ENCODE data around the gene DMXL1.

Gene DMXL1

DNA sequence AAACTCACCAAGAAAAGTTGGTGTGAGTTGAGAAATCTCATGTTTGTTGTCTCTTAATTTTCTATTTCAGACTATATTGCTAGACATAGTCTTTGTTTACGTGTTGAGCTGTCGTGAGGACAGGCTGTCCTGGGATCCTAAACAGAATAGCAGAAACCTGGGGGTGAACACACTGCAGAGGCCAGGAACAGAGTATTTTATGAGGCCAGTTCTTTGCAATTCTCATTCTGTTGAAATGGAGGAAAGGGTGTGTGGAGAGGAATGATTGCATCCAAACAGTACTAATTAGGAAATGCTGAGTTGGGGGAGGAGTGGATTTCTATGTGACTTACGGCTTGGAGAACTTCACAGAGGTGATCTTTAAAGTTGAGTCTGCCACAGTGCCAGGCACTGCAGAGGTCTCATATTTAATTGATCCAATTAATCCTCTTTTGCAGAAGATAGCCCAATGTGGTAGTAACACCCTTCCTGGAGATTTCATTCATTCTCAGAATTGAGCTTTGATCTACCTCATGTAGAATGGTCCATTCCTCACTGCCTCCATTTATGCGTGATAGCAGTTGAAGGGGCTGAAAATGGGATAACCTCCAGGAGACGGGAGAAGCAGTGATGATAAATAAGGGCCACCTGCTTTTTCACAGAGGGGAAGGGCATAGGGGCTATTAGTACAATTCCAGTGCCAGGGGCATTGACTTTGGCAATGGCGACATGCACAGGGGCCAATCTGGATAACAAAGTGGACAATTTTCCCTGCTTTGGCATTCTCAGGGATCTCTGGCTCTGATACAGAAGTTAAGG is 200.3 kb downstream of the DMXL1 start:
- no peak for DNase-seq (ENCODE audit: low read depth in 2 of 2)

DNA sequence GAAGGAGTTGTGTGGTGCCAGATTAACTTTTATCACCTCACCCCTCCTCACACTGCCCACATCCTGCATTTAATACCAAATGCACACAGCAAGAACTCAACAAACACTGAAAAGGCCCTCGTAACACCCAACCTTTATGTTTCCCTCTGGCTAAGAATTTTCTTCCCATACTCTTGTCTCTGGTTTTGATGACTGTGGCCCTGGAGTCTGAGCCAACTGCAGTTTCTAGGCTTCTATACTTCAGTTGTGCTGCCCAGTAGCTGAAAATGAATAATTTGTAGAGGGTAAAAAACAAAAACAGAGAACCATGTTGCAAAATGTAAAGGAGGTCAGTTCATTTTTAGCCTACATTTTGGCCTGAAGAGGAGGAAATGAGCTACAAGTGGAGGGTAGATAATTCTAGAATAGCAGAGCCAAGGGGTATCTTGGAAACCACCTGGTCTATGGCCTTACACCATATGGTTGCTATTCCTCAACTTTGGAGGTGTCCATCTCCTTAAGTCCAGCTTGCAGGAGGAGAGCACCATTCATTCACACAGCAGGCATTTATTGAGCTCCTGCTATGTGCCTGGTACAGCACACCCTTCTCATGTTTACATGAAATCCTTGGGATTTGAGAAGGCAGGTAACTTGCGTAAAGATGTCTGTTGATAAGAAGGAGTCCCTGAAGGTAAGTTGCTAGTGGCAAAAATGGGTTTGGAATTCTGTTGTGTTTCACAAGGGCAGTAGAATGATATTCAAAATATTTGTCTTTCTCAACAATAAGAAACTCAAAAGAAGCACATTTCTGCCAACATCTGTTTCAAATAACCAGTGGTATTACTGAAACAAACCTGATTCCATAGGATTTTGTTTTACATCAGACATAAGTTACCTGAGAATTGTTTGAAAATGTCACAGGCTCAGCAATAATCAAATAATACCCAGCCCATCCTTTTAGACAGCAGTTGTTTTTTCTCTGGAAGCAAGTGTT is 201.2 kb downstream of the DMXL1 start:
- DNase-seq (ENCODE audit: low read depth in 2 of 2), result no peak

DNA sequence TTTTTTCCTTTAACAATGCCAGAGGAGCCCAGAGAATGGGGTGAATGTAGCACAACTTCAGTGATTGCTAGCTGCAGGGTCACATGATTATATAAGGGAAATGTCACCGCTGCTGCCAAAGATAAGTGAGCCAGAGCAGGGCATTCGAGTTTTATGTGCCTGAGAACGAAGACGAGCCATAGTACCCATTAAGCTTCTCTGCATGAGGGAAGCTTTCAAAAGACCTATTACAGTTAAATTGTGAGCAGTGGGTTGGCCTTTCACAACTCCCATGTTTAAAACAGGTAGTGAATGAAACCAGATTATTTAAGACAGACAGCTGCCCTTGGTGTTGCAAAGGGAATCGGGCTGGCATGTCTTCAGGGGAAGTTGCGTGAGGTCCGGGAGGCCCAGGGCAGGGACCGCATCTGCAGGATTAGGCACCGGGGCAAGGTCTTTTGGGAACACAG is 202.5 kb downstream of the DMXL1 start:
- DNase-seq (ENCODE audit: low read depth in 2 of 2), result no peak

DNA sequence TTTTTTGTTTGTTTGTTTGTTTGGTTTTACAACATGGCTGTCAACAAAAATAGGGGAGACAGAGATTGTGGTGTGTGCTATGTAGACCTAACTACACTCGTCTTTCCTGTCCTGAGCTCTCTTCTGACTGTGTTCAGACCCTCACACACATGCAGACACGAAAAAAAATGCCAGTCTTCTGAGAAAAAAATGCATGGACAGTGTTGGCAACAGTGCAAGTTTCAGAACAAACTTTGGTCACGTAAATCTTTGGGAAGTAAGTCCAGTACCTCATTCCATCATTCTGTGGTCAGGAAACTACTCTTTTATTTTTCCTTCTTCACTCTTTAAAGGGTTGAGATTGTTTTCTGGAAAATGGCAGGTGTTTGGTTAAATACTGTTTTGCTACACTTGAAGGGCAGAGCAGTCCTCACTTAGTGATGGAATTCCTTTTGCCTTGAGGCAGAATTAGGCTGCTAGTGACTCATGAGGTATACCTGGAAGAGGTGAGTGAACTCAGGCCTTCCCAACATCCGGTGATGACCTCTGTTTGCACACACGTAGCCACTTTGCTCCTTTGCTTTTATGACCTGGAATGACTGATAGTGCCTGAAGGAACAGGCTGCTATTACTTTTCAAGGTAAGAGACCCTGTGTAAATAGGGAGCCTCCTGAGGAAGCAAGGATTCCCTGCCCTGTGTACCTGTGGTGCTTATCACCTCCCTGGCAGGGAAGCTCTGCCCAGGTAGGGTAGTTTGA is 203.3 kb downstream of the DMXL1 start:
- DNase-seq (ENCODE audit: low read depth in 2 of 2), result no peak

DNA sequence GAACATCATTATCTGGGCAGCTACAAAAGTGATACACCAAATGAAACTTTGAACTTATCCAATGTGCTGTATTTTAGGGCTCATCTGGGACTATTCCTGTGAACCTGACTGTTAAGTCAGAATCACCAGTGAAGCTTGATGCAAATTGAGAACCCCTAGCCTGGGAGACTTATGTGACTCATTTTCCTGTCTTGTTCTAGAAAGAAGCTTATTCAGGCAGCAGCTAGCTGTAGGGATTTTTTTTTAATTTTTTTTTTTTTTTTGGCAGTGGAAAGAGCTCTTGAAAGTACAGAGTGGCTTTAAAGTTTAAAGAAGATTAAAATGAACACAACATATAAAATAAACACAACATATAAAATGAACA is 203.9 kb downstream of the DMXL1 start:
- DNase-seq (ENCODE audit: low read depth in 2 of 2), result no peak

GRCh38 chr5:119275146-119275545 is 204.3 kb downstream of the DMXL1 start:
- DNase-seq (ENCODE audit: low read depth in 2 of 2), result no peak

- DNase-seq (ENCODE audit: low read depth in 2 of 2), result no peak
Observed at GRCh38 chr5:119275601-119276173, 204.8 kb downstream of the DMXL1 start.

- no peak for DNase-seq (ENCODE audit: low read depth in 2 of 2)
Observed at GRCh38 chr5:119276978-119277377, 206.1 kb downstream of the DMXL1 start.

DNA sequence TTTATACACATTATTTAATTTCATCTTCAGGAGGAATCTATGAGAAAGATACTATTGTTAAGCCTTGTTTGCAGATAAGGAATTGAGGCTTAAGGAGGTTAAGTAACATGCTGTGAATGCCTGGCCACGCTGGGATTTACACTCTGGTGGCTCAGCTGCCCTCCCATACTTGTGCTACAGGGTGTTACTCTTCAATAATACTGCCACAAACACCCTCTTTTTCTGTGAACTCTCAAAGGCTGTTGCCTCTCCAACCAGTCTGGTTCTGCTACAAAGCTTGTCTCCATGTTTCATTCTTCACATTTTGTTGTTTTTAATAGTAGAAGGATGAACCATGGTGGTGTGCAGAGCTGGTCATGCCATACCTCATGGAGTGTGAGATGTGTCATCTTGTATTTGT is 208.2 kb downstream of the DMXL1 start:
- DNase-seq (ENCODE audit: low read depth in 2 of 2), result no peak

DNA sequence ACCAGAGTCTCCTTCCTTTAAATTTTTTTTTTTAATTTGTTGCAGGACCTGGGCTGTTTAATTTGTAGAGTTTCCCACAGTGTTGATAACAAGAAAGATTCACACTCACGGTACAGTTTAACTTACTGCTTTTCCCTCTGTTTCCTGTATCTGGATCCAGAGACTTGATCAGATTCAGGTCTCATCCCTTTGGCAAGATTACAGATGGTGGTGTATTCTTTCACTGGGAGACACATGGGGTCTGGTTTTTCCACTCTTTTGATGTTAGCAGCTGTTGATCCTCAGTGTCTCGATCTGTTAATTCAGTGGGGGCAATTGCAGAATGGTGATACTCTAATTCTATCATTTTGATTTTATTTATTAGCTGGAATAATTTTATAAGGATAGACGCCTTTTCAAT is 209.5 kb downstream of the DMXL1 start:
- DNase-seq (ENCODE audit: low read depth in 2 of 2), result no peak

DNA sequence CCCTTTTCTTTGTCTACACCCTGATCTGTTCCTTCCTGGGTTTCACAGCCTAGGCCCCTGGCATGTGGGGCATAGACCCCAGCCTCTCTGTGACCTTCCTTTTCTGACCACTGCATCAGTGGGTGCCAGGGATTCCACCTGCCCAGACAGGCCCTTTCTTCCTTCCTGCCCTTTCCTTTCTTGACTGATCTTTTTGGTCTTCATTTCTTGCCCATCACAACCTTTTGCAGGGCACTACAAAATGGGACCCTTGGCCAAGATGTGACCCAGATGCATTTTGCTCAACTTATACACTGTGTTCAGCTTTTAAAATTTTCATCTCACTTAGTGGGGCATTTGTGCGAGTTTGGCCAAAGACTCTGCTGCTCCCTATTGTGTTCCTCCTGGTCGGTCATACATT is 211.7 kb downstream of the DMXL1 start:
- DNase-seq (ENCODE audit: low read depth in 2 of 2), result no peak

DNA sequence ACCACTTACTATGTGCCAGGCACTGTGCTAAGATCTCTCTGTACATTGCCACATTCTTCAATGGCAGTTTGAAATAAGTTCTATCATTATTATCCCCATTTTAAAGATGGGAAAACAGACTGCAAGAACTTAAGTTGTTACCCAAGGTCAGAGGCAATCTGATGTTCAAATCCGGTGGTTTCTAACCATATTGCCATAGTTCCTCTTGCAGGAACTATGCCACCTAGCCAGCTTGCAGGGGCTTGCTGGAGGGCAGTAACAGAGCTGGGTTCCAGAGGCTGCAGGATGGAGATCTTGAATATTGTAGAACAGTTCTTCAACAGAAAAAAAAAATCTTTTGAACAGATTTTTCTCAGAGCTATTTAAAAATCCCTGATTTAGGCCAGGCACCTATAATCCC is 213.1 kb downstream of the DMXL1 start:
- DNase-seq (ENCODE audit: low read depth in 2 of 2), result no peak

DNA sequence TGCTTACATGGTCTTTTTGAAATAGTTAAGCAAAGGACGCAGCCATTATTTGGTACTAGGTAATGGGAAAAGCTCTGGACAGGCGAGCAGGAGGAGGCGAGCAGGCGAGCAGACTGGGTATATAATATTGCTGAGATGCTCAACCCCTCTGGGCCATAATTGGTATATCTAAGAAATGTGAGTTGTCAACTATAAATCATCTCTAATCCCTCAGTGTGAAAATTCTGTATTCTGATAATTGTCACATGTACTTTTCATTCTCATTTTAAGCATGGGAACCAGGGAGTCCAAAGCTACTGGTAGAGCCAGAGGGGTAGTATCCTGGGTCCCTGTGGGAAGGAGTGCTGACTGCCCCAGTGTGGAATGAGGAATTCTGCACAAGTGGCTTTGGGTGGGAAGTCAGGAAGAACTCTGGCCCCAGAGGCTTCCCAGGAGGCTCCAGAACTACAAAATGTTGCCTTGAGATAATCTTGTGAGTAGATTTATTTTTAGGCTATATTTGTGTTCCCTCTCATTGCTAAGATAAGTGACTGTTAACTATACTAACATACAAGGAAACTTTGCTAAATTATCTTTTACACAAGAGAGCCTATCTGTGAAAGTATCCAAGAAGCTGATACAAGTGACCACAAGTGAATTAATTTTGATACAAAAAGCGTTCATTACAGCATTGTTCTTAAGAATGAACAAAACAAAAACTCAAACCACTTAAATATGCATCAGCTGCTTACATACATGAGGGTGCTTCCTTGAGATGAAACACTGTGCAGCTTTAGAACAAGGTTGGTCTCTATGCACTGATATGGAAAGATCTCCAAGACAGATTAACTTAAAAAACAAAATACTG is 214.4 kb downstream of the DMXL1 start:
- DNase-seq (ENCODE audit: low read depth in 2 of 2), result no peak

GRCh38 chr5:119286511-119287488 is 215.9 kb downstream of the DMXL1 start:
- no peak for DNase-seq (ENCODE audit: low read depth in 2 of 2)

DNA sequence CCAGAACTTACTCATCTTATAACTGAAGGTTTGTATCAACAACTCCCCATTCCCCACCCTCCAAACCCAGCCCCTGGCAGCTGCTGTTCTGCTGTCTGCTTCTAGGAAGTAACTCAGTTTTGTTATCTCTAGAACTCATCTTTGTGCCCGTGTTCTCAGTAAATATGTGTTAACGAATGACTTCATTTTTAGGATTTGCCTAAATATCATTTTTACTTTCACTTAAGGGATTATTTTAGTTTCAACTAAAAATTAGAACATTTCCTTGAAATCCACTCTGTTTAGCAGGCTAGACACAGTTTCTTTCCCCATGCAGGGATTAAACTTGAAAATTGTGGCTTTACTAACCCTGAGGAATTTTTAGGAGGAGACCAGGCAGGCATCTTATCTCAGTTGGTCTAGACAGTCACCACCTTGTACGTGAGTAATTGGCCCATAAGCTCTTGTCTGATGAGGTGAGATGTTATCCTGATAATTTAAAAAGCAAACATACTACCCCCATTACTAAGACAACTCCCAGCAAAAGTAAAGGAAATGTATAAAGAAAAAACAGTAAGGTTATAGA is 216.7 kb downstream of the DMXL1 start:
- no peak for DNase-seq (ENCODE audit: low read depth in 2 of 2)

DNA sequence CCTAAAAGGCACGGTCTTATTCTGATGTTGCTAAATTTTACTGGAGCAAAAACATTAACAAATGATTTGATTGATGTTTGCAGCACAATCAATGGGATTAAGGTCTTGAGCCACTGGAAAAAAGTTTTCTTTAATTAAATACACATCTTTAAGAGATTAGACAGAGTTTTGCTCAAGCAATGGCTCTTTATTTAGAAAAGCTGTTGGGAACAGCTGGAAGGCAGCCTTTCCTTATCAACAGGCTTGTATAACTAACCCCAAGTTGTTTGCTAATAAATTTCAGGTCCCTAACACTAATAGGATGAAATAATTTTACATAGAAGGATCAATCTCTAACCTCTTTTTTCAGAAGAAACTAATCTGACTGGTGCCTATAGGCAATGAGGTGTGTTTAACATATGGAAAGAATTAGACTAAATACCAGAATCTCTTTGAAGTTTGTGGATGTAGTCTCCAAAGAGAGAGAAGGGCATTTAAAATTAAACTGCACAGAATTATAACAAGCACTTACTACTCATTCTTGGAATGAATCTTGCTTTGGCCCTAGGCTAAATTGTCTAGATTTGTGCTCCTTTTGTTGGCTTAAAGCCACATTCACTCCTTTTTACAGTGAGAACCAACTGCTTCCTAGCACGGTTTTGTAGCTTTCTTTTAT is 217.6 kb downstream of the DMXL1 start:
- DNase-seq (ENCODE audit: low read depth in 2 of 2), result no peak

DNA sequence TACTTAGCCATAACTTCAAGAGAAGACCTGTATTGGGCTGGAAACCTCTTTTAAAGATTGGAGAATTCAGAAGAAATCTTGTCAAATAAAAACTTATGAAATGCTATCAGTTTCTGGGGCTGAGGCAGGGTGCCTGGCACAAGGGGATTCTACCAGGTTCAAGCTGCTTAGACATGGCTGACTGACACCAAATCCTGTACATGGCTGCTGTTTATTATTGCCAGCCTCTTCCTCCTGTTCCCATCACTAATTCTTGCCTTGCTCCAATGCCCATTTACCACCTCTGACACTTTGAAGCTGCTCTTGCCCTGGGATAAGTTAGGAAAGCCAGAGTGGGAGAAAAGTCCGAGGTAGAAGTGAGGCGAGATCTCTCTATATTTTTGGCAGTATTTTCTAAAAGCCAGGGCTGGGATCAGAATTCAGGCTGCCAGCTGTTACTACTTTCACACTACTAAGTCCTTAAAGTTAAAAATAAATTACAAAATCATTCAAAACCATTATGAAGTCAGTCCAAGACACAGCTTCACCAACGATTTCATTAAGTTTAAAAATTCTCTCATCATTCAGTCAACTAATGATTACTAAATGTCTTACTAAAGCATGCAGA is 218.7 kb downstream of the DMXL1 start:
- no peak for DNase-seq (ENCODE audit: low read depth in 2 of 2)

DNA sequence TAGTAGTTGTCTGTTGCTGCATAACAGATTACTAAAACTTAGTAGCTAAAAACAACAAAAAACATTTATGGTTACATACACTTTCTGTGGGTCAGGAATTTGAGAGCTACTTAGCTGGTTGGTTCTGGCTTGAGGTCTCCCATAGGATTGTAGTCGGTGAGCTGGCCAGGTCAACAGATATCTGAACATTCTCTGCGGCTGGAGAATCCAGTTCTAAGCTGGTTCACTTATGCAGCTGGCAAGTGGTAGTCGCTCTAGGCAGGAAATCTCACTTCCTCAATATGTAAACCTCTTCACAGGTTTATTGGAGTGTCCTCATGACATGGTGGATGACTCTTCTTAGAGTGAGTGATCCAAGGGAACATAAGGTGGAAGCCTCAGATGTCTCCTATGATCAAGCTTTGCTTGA is 219.3 kb downstream of the DMXL1 start:
- no peak for DNase-seq (ENCODE audit: low read depth in 2 of 2)

Data from activated CD8-positive, alpha-beta memory T cell treated with anti-CD3 and anti-CD28 coated beads for 4 hours (primary cell).